ENCODE results near the gene HNRNPL.
A peak's percentile ranks its signal among the peaks of the same experiment; 100 is the strongest.
"Not testable (repeated sequence)": the region's sequence is repeated elsewhere in the genome, so short reads cannot be mapped to it uniquely, and the experiment has no call there.

The HNRNPL gene

GRCh38 chr19:38834104-38834490, 15.7 kb downstream of the HNRNPL start:
- DNase-seq (ENCODE audit: low read depth) = no peak
- no peak overlapping the region for H3K4me3 ChIP-seq (ENCODE audit: control insufficient read depth, low read depth, low read length)

GRCh38 chr19:38833092-38833425, 16.7 kb downstream of the HNRNPL start:
- TF ChIP-seq, protein P1, sequence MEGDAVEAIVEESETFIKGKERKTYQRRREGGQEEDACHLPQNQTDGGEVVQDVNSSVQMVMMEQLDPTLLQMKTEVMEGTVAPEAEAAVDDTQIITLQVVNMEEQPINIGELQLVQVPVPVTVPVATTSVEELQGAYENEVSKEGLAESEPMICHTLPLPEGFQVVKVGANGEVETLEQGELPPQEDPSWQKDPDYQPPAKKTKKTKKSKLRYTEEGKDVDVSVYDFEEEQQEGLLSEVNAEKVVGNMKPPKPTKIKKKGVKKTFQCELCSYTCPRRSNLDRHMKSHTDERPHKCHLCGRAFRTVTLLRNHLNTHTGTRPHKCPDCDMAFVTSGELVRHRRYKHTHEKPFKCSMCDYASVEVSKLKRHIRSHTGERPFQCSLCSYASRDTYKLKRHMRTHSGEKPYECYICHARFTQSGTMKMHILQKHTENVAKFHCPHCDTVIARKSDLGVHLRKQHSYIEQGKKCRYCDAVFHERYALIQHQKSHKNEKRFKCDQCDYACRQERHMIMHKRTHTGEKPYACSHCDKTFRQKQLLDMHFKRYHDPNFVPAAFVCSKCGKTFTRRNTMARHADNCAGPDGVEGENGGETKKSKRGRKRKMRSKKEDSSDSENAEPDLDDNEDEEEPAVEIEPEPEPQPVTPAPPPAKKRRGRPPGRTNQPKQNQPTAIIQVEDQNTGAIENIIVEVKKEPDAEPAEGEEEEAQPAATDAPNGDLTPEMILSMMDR (IDR thresholded peaks at IDR 0.05; ENCODE audit: control insufficient read depth, insufficient read depth, low read depth, low read length, missing control alignments) = no peak
- no peak overlapping the region for H3K4me3 ChIP-seq (ENCODE audit: control insufficient read depth, low read depth, low read length)
- no peak for DNase-seq (ENCODE audit: low read depth)

More at GRCh38 chr19:38834104-38834490, 15.7 kb downstream of the HNRNPL start:
- TF ChIP-seq, protein P1 (IDR thresholded peaks at IDR 0.05; ENCODE audit: control insufficient read depth, insufficient read depth, low read depth, low read length, missing control alignments) = no peak

DNA sequence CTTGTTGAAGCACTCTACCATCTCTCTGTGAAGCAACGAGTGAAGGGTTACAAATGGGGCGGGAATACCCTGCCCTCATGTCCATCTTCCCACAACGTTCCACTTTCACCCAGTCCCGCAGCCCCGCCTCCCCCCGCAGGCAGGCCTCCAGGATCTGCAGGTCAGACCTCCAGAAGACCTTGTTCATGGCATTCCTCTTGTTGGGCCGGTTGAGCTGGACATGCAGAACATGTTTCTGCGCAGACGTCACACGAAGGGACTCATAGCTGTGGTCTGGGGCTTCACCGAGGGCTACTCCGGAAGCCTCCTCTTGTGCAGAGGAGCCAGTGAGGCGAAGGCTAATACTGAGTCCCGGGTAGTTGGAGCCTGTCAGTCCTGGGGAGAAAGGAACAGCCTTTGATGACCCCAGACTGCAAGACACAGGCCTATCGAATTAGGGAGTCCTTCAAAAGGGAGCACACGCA, 18.6 kb downstream of the HNRNPL start:
- TF ChIP-seq, protein P1 (IDR thresholded peaks at IDR 0.05; ENCODE audit: control insufficient read depth, insufficient read depth, low read depth, low read length, missing control alignments) = no peak
- peak; percentile 56 for DNase-seq (ENCODE audit: low read depth)
- peak overlapping the region; percentile 62 for H3K4me3 ChIP-seq (ENCODE audit: control insufficient read depth, low read depth, low read length)

DNA sequence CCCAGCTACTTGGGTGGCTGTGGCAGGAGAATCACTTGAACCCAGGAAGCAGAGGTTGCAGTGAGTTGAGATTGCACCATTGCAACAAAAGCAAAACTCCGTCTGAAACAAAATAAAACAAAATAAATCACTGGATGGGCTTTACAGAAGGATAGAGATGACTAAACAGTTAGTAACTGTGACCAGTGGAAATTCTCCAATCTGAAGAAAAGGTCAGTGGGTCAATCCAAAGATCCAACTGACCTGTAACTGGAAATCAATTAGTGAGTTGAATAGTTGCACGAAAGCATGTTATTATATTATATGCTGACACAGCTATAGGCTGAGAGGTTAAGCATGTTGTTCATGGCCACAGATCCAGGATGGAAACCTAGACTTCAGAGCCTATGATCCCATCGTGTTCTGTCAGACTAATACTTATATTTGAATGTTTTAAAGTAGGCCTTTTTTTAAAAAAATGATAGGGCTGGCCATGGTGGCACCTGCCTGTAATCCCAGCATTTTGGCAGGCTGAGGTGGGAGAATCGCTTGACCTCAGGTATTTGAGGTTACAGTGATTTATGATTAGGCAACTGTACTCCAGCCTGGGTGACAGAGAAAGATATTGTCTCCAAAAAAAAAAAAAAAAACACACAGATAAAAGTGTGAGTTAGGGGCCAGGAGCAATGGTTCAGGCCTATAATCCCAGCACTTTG, 19.6 kb downstream of the HNRNPL start:
- DNase-seq (ENCODE audit: low read depth) = no peak
- H3K4me3 ChIP-seq (ENCODE audit: control insufficient read depth, low read depth, low read length) = no peak overlapping the region
- TF ChIP-seq, protein P1 (IDR thresholded peaks at IDR 0.05; ENCODE audit: control insufficient read depth, insufficient read depth, low read depth, low read length, missing control alignments) = no peak

- not testable (repeated sequence) for H3K4me3 ChIP-seq (ENCODE audit: control insufficient read depth, low read depth, low read length); DNase-seq (ENCODE audit: low read depth)
Observed at GRCh38 chr19:38829203-38829602, 20.6 kb downstream of the HNRNPL start.

GRCh38 chr19:38826856-38827551, 22.8 kb downstream of the HNRNPL start:
- H3K4me3 ChIP-seq (ENCODE audit: control insufficient read depth, low read depth, low read length) = no peak overlapping the region
- no peak for DNase-seq (ENCODE audit: low read depth)
- TF ChIP-seq, protein P1 (IDR thresholded peaks at IDR 0.05; ENCODE audit: control insufficient read depth, insufficient read depth, low read depth, low read length, missing control alignments) = no peak

DNA sequence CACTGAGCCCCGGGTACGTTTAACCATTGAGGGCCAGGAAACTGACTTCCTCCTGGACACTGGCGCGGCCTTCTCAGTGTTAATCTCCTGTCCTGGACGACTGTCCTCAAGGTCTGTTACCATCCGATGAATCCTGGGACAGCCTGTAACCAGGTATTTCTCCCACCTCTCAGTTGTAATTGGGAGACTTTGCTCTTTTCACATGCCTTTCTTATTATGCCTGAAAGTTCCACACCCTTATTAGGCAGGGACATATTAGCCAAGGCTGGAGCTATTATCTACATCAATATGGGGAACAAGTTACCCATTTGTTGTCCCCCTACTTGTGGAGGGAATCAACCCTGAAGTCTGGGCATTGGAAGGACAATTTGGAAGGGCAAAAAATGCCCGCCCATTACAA, 23.9 kb downstream of the HNRNPL start:
- not testable (repeated sequence) for DNase-seq (ENCODE audit: low read depth); H3K4me3 ChIP-seq (ENCODE audit: control insufficient read depth, low read depth, low read length)

GRCh38 chr19:38821230-38821825, 28.5 kb downstream of the HNRNPL start:
- DNase-seq (ENCODE audit: low read depth) = not testable (repeated sequence)

More at GRCh38 chr19:38821230-38821825, 28.5 kb downstream of the HNRNPL start:
- H3K4me3 ChIP-seq (ENCODE audit: control insufficient read depth, low read depth, low read length) = not testable (repeated sequence)

All from AG09309 (cell line).